HepG2 (cell line): ENCODE data around the gene ALDH16A1. TPM values are rescaled to one million over a fixed set of nuclear protein-coding genes. Genes with fewer than 3 reads are reported as not detected.

Experiments used
- ARNT2 ChIP-seq: sonication (generic); formaldehyde crosslinking; IDR thresholded peaks from 2 replicates; pipeline ENCODE4 v1.8.0; 2022; ENCODE audit warnings: mild to moderate bottlenecking, low read depth, missing genetic modification reagents, moderate library complexity
- ARNTL ChIP-seq: sonication (generic); formaldehyde crosslinking; IDR thresholded peaks from 2 replicates; pipeline ENCODE4 v1.4.0; 2020; ENCODE audit warnings: mild to moderate bottlenecking, missing genetic modification reagents
- ETV5 ChIP-seq: IDR thresholded peaks from 2 replicates; pipeline ENCODE4 v1.6.1; 2018; ENCODE audit warnings: missing biosample characterization, missing genetic modification reagents, inconsistent platforms, borderline replicate concordance
- FOXA3 ChIP-seq: IDR thresholded peaks from 2 replicates; pipeline ENCODE4 v1.6.1; 2016; ENCODE audit warnings: missing genetic modification reagents, missing compliant biosample characterization
- HMG20B ChIP-seq: conservative IDR thresholded peaks from 2 replicates; pipeline ENCODE4 v1.6.1; 2016; ENCODE audit warnings: missing genetic modification reagents, missing compliant biosample characterization
- MAF1 ChIP-seq: sonication (generic); formaldehyde crosslinking; IDR thresholded peaks from 2 replicates; pipeline ENCODE4 v1.5.0; 2020; ENCODE audit warnings: missing genetic modification reagents, borderline replicate concordance
- MATR3 ChIP-seq: sonication (generic); formaldehyde crosslinking; IDR thresholded peaks from 2 replicates; pipeline ENCODE4 v1.4.0; 2020; ENCODE audit warnings: missing genetic modification reagents
- MAX ChIP-seq: IDR thresholded peaks from 2 replicates; pipeline ENCODE4 v1.6.1; 2012; ENCODE audit warnings: inconsistent platforms
- MLLT10 ChIP-seq: sonication (generic); formaldehyde crosslinking; IDR thresholded peaks from 2 replicates; pipeline ENCODE4 v1.4.0; 2020; ENCODE audit warnings: missing genetic modification reagents
- MYNN ChIP-seq: sonication (generic); formaldehyde crosslinking; IDR thresholded peaks from 2 replicates; pipeline ENCODE4 v1.4.0; 2020; ENCODE audit warnings: mild to moderate bottlenecking, low read depth, missing genetic modification reagents
- NCOA1 ChIP-seq: sonication (generic); formaldehyde crosslinking; IDR thresholded peaks from 2 replicates; pipeline ENCODE4 v1.9.0; 2021; ENCODE audit warnings: missing genetic modification reagents
- NFRKB ChIP-seq: fragments of 450-650 bp; IDR thresholded peaks from 2 replicates; pipeline ENCODE4 v1.6.1; 2017
- NFYC ChIP-seq: IDR thresholded peaks from 2 replicates; pipeline ENCODE4 v1.6.1; 2016; ENCODE audit warnings: missing genetic modification reagents, missing compliant biosample characterization
- NR0B2 ChIP-seq: sonication (generic); formaldehyde crosslinking; IDR thresholded peaks from 2 replicates; pipeline ENCODE4 v1.4.0; 2020; ENCODE audit warnings: mild to moderate bottlenecking, missing genetic modification reagents
- PHF20 ChIP-seq: sonication (generic); formaldehyde crosslinking; IDR thresholded peaks from 2 replicates; pipeline ENCODE4 v1.5.0; 2020; ENCODE audit warnings: mild to moderate bottlenecking, missing genetic modification reagents
- PREB ChIP-seq: sonication (generic); formaldehyde crosslinking; IDR thresholded peaks from 2 replicates; pipeline ENCODE4 v1.4.0; 2020; ENCODE audit warnings: missing genetic modification reagents
- RORA ChIP-seq: sonication (generic); formaldehyde crosslinking; IDR thresholded peaks from 2 replicates; pipeline ENCODE4 v1.5.0; 2020; ENCODE audit warnings: mild to moderate bottlenecking, missing genetic modification reagents, moderate library complexity
- SP2 ChIP-seq: sonication (generic); formaldehyde crosslinking; IDR thresholded peaks from 2 replicates; pipeline ENCODE4 v1.5.1; 2020; ENCODE audit warnings: mild to moderate bottlenecking, missing genetic modification reagents
- THAP7 ChIP-seq: sonication (generic); formaldehyde crosslinking; IDR thresholded peaks from 2 replicates; pipeline ENCODE4 v1.8.1; 2023; ENCODE audit warnings: mild to moderate bottlenecking, missing genetic modification reagents
- TSC22D2 ChIP-seq: sonication (generic); formaldehyde crosslinking; IDR thresholded peaks from 2 replicates; pipeline ENCODE4 v1.5.1; 2020; ENCODE audit warnings: missing genetic modification reagents, mild to moderate bottlenecking, borderline replicate concordance
- ZBED4 ChIP-seq: sonication (generic); formaldehyde crosslinking; IDR thresholded peaks from 2 replicates; pipeline ENCODE4 v1.4.0; 2020; ENCODE audit warnings: missing genetic modification reagents, borderline replicate concordance
- ZNF10 ChIP-seq: sonication (generic); formaldehyde crosslinking; IDR thresholded peaks from 2 replicates; pipeline ENCODE4 v1.4.0; 2020; ENCODE audit warnings: mild to moderate bottlenecking, low read depth, missing genetic modification reagents, borderline replicate concordance
- ZNF510 ChIP-seq: sonication (generic); formaldehyde crosslinking; IDR thresholded peaks from 2 replicates; pipeline ENCODE4 v1.4.0; 2020; ENCODE audit warnings: low read depth, mild to moderate bottlenecking, missing genetic modification reagents
- ZNF674 ChIP-seq: sonication (generic); formaldehyde crosslinking; IDR thresholded peaks from 2 replicates; pipeline ENCODE4 v1.5.0; 2020; ENCODE audit warnings: low read depth, mild to moderate bottlenecking, missing genetic modification reagents
- ZSCAN29 ChIP-seq: sonication (generic); formaldehyde crosslinking; conservative IDR thresholded peaks from 2 replicates; pipeline ENCODE4 v1.4.0; 2020; ENCODE audit warnings: mild to moderate bottlenecking, missing genetic modification reagents
- polyA plus RNA-seq, 8 experiments: library from polyadenylated mRNA; depleted of rRNA in 3 of 8; stranded (reverse) in 7 of 8; unstranded in 1 of 8; fragments of >200 nt; fragmentation: Illumina TruSeq in 4 of 8; extraction: Trizol in 4 of 8; gene quantifications; 2 replicates each; pipeline versions ENCODE4 v1.2.1 to v1.2.3, GENCODE V29; 2011 to 2016; ENCODE audit warnings: low read depth in 4 of 8, missing spikeins in 1 of 8, mixed read lengths in 1 of 8; ENCODE audit not compliant: insufficient read depth in 1 of 8
- total RNA-seq, 5 experiments: library from RNA; depleted of rRNA; stranded (reverse); fragments of >200 nt; fragmentation: Illumina TruSeq; extraction: Trizol; gene quantifications; 2 replicates each; pipeline ENCODE4 v1.2.3, GENCODE V29; 2016; ENCODE audit warnings: low read depth in 1 of 5

The ALDH16A1 gene
- total and polyA plus RNA-seq, 2 of the 13 experiments (the other 11 are each of a cell fraction or from before 2014, with no cell fraction given): 8.4 to 34.9 TPM

GRCh38 chr19:49488046-49488862, 35.2 kb downstream of the ALDH16A1 start (continued):
- TF ChIP-seq NCOA1 (CRISPR knock-in tag): 0 out of 2 replicates have a peak, but pooled peaks have one; percentile 29
- TF ChIP-seq NR0B2 (CRISPR knock-in tag): no peak
- no peak for TF ChIP-seq SP2 (CRISPR knock-in tag)
- TF ChIP-seq ZBED4: no peak
- no peak for TF ChIP-seq PREB
- TF ChIP-seq HMG20B (CRISPR knock-in tag): no peak
- TF ChIP-seq ARNT2 (CRISPR knock-in tag): no peak
- no peak for TF ChIP-seq MATR3 (CRISPR knock-in tag)
- TF ChIP-seq RORA (CRISPR knock-in tag): no peak
- no peak for TF ChIP-seq TSC22D2 (CRISPR knock-in tag)
- TF ChIP-seq ARNTL (CRISPR knock-in tag): 0 out of 2 replicates have a peak, but pooled peaks have one; percentile 16
- no peak for TF ChIP-seq NFRKB
- TF ChIP-seq ETV5 (CRISPR knock-in tag): no peak
- no peak for TF ChIP-seq ZNF10 (CRISPR knock-in tag)
- no peak for TF ChIP-seq ZNF510 (CRISPR knock-in tag)
- TF ChIP-seq THAP7 (CRISPR knock-in tag): no peak
- no peak for TF ChIP-seq ZSCAN29 (CRISPR knock-in tag)
- TF ChIP-seq NFYC (CRISPR knock-in tag): no peak
- no peak for TF ChIP-seq FOXA3
- no peak for TF ChIP-seq PHF20 (CRISPR knock-in tag)
- no peak for TF ChIP-seq MYNN (CRISPR knock-in tag)
- TF ChIP-seq MAX: peak; percentile 0; the same call in 1 of the 2 replicates
- TF ChIP-seq MLLT10: 0 out of 2 replicates have a peak, but pooled peaks have one; percentile 85
- no peak for TF ChIP-seq ZNF674
- no peak for TF ChIP-seq MAF1 (CRISPR knock-in tag)
